ENCODE data around the gene PCNT. TPM values are rescaled to one million over a fixed set of nuclear protein-coding genes. Genes with fewer than 3 reads are reported as not detected.

Gene PCNT
- total RNA-seq, 6 donors from 2014 or later, result 24.9 to 130 (median 44.4) TPM

Other genes starting within 250 kb of the PCNT start
- gene COL6A2, start 226.0 kb upstream of the PCNT start, total RNA-seq, result 100 to 1,000 TPM; 105 to 522 (median 304) TPM
- gene FTCD, start 168.6 kb upstream of the PCNT start, total RNA-seq, result under 1 TPM in 2 of 6 donors, not detected in 4; 0.69 to 0.98 TPM
- 10 to 100 TPM in 3 of 6 donors, 1 to 10 TPM in 2, under 1 TPM in 1; 0.91 to 22.0 (median 7.2) TPM for gene SPATC1L, start 139.7 kb upstream of the PCNT start, total RNA-seq
- 100 to 1,000 TPM in 5 of 6 donors, 10 to 100 TPM in 1; 71.7 to 266 (median 135) TPM for gene LSS, start 95.4 kb upstream of the PCNT start, total RNA-seq
- 100 to 1,000 TPM in 2 of 6 donors, 10 to 100 TPM in 4; 93.3 to 226 (median 98.4) TPM for gene MCM3AP, start 38.5 kb upstream of the PCNT start, total RNA-seq
- 10 to 100 TPM in 4 of 6 donors, 1 to 10 TPM in 2; 7.7 to 26.2 (median 10.8) TPM for gene YBEY, start 37.8 kb upstream of the PCNT start, total RNA-seq
- 10 to 100 TPM in 2 of 6 donors, 1 to 10 TPM in 4; 3.2 to 35.6 (median 6.7) TPM for gene C21orf58, start 286 bp upstream of the PCNT start, total RNA-seq
- 100 to 1,000 TPM in 1 of 6 donors, 10 to 100 TPM in 5; 22.6 to 144 (median 43.0) TPM for gene DIP2A, start 134.7 kb downstream of the PCNT start, total RNA-seq